ENCODE results near the gene ANKRD49. TPM values are rescaled to one million over a fixed set of nuclear protein-coding genes. Genes with fewer than 3 reads are reported as not detected.

The ANKRD49 gene
- total and polyA plus RNA-seq, 2 of the 4 experiments (the other 2 are of a cell fraction): 7.2 to 10.4 TPM

DNA sequence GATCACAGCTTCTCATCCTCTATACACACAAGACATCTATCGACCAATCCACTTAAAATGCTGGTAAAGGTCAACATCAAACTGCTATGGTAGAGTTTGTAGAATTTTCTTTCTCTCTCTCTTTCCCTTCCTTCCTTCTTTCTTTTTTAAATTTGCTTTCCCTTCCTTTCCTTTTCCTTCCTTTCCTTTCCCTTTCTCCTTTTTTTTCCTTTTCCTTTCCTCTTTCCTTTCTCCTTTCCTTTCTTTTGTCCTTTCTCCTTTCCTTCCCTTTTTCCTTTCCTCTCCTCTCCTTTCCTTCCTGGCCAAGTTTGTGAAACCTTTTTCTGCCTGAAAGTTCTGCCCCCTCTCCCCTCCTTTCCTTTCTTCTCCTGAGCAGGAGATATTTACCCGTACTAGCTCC, 21.6 kb downstream of the ANKRD49 start:
- no CpG with 5 or more reads among the region's 2 CpGs for WGBS, 2 experiments (ENCODE audit: extremely low coverage in 2 of 2, insufficient read length in 1 of 2)

More for the DNA sequence above, 21.6 kb downstream of the ANKRD49 start:
- Histone ChIP-seq H3K9me3 (ENCODE audit: control insufficient read depth, insufficient read depth, low read length) (no peaks in the 10 kb centered on the region), H3K9ac (ENCODE audit: low read depth, low read length) (no peak overlapping the region), H3K4me3 (ENCODE audit: insufficient read depth, low read depth, low read length) (no peak overlapping the region), H3K4me1 (ENCODE audit: control insufficient read depth, insufficient read depth, low read length) (peaks cover 4% of the 10 kb centered on the region), H3K9me1 (ENCODE audit: insufficient read depth, low read length) (no peaks in the 10 kb centered on the region), H2AK5ac (ENCODE audit: low read depth, low read length) (no peak overlapping the region), H3K27ac (ENCODE audit: insufficient read depth, low read length) (no peak overlapping the region), H3K14ac (replicated peaks; ENCODE audit: low read depth, low read length) (no peak overlapping the region), H3K36me3 (ENCODE audit: control insufficient read depth, insufficient read depth, low read length) (no peaks in the 10 kb centered on the region), H2BK20ac (ENCODE audit: low read depth, low read length) (no peak overlapping the region), H3K79me1 (ENCODE audit: low read depth in 1 of 2, low read length in 2 of 2) (no peaks in the 10 kb centered on the region), H2BK120ac (ENCODE audit: low read depth, low read length) (no peak overlapping the region), H4K20me1 (ENCODE audit: insufficient read depth, low read length) (no peaks in the 10 kb centered on the region), H3K4ac (ENCODE audit: low read depth, low read length) (no peak overlapping the region), H2AFZ (replicated peaks; ENCODE audit: low read length, poor library complexity) (no peak overlapping the region), H4K5ac (ENCODE audit: low read depth, low read length) (no peak overlapping the region), H3K56ac (ENCODE audit: extremely low read depth, insufficient read depth, low read length) (no peak overlapping the region), H2BK15ac (ENCODE audit: low read depth, low read length) (no peak overlapping the region), H3K23ac (ENCODE audit: low read depth, low read length) (no peak overlapping the region), H4K91ac (ENCODE audit: insufficient read depth, low read depth, low read length) (no peak overlapping the region), H3K18ac (ENCODE audit: low read depth, low read length) (no peak overlapping the region), H3K4me2 (ENCODE audit: low read depth, low read length) (no peak overlapping the region), H3K27me3 (ENCODE audit: control insufficient read depth, insufficient read depth, low read length) (peaks cover 8% of the 10 kb centered on the region), H2AK9ac (replicated peaks; ENCODE audit: low read depth, low read length, poor library complexity) (no peak overlapping the region), H4K8ac (ENCODE audit: low read depth in 2 of 2, low read length in 2 of 2) (no peak overlapping the region), H2BK5ac (ENCODE audit: low read depth, low read length, poor library complexity, severe bottlenecking) (no peak overlapping the region)
- no peak for TF ChIP-seq RCOR1 (IDR thresholded peaks at IDR 0.05; ENCODE audit: insufficient replicate concordance, low read length)
- no peak for TF ChIP-seq MAZ (IDR thresholded peaks at IDR 0.05; ENCODE audit: borderline replicate concordance, low read depth, low read length)
- TF ChIP-seq MAFK (IDR thresholded peaks at IDR 0.05; ENCODE audit: low read depth, low read length): no peak
- TF ChIP-seq SMC3 (IDR thresholded peaks at IDR 0.05; ENCODE audit: low read depth, low read length): no peak
- TF ChIP-seq RFX5 (IDR thresholded peaks at IDR 0.05; ENCODE audit: low read depth, low read length): no peak
- TF ChIP-seq MXI1 (IDR thresholded peaks at IDR 0.05; ENCODE audit: borderline replicate concordance, low read depth, low read length): no peak
- TF ChIP-seq, protein P1, sequence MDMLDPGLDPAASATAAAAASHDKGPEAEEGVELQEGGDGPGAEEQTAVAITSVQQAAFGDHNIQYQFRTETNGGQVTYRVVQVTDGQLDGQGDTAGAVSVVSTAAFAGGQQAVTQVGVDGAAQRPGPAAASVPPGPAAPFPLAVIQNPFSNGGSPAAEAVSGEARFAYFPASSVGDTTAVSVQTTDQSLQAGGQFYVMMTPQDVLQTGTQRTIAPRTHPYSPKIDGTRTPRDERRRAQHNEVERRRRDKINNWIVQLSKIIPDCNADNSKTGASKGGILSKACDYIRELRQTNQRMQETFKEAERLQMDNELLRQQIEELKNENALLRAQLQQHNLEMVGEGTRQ (IDR thresholded peaks at IDR 0.05; ENCODE audit: low read depth, low read length): no peak
- no peak for TF ChIP-seq FOS (IDR thresholded peaks at IDR 0.05; ENCODE audit: low read depth, low read length)
- TF ChIP-seq, protein P2, sequence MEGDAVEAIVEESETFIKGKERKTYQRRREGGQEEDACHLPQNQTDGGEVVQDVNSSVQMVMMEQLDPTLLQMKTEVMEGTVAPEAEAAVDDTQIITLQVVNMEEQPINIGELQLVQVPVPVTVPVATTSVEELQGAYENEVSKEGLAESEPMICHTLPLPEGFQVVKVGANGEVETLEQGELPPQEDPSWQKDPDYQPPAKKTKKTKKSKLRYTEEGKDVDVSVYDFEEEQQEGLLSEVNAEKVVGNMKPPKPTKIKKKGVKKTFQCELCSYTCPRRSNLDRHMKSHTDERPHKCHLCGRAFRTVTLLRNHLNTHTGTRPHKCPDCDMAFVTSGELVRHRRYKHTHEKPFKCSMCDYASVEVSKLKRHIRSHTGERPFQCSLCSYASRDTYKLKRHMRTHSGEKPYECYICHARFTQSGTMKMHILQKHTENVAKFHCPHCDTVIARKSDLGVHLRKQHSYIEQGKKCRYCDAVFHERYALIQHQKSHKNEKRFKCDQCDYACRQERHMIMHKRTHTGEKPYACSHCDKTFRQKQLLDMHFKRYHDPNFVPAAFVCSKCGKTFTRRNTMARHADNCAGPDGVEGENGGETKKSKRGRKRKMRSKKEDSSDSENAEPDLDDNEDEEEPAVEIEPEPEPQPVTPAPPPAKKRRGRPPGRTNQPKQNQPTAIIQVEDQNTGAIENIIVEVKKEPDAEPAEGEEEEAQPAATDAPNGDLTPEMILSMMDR (conservative IDR thresholded peaks at IDR 0.05; ENCODE audit: low read depth, low read length): no peak
- TF ChIP-seq POLR2A (IDR thresholded peaks at IDR 0.05; ENCODE audit: low read depth, low read length): no peak
- no peak for TF ChIP-seq CHD1 (IDR thresholded peaks at IDR 0.05; ENCODE audit: low read depth, low read length)
- no peak for TF ChIP-seq NFE2L2 (IDR thresholded peaks at IDR 0.05; ENCODE audit: low read depth, low read length)
- TF ChIP-seq CEBPB (IDR thresholded peaks at IDR 0.05; ENCODE audit: low read depth, low read length): no peak
- intact Hi-C loops (cut with micrococcal nuclease) (no loop called here), in situ Hi-C loops (cut with MboI; ENCODE audit: low sequenced_read_pairs) (loop anchor here (5.0 kb wide), 1 partner anchor 82 kb away; no protein-coding TSS in a partner anchor), dilution Hi-C loops (cut with HindIII; ENCODE audit: low sequenced_read_pairs, unreplicated experiment) (no loop called here)
- BruUV-seq (replicated peaks): no TSS peak
- no peak for DNase-seq
- POLR2A ChIA-PET (ENCODE audit: unreplicated experiment): no interaction called here
- CTCF ChIA-PET: interaction anchor here (1.1 kb wide), 1 partner anchor 620 kb away, joined by 4 read pairs; no protein-coding TSS in a partner anchor
- no peak for ATAC-seq (ENCODE audit: low read depth)

Data from IMR-90 (cell line).